Kidney epithelial cell (primary cell): ENCODE results near the gene AP1M2. TPM values are rescaled to one million over a fixed set of nuclear protein-coding genes. Genes with fewer than 3 reads are reported as not detected.

ENCODE experiments used
- DNase-seq: peaks from one replicate; pipeline ENCODE4 v3.0.0-alpha.2; 2010; ENCODE audit warnings: low read depth
- H3K27me3 ChIP-seq: 2 replicates; pipeline ENCODE4 v1.6.0; 2011; ENCODE audit warnings: low read length; ENCODE audit not compliant: control insufficient read depth, insufficient read depth
- H3K36me3 ChIP-seq: 2 replicates; pipeline ENCODE4 v1.5.1; 2011; ENCODE audit warnings: low read length; ENCODE audit not compliant: control insufficient read depth, insufficient read depth
- H3K4me3 ChIP-seq: 2 replicates; pipeline ENCODE4 v1.5.1; 2011; ENCODE audit warnings: low read depth, mild to moderate bottlenecking, control low read depth, low read length
- total RNA-seq: library from RNA; depleted of rRNA; stranded (reverse); fragments of >200 nt; gene quantifications from 2 replicates; pipeline ENCODE4 v1.2.3, GENCODE V29; 2015
- TF ChIP-seq, protein P1 (sequence below): IDR thresholded peaks from 2 replicates; pipeline ENCODE4 v1.5.1; 2011; ENCODE audit warnings: mild to moderate bottlenecking, moderate library complexity, low read length, control low read depth, inconsistent platforms; ENCODE audit not compliant: insufficient read depth, poor library complexity, severe bottlenecking

Gene AP1M2
- total RNA-seq, 1 donor from 2014 or later, result 73.7 TPM

DNA sequence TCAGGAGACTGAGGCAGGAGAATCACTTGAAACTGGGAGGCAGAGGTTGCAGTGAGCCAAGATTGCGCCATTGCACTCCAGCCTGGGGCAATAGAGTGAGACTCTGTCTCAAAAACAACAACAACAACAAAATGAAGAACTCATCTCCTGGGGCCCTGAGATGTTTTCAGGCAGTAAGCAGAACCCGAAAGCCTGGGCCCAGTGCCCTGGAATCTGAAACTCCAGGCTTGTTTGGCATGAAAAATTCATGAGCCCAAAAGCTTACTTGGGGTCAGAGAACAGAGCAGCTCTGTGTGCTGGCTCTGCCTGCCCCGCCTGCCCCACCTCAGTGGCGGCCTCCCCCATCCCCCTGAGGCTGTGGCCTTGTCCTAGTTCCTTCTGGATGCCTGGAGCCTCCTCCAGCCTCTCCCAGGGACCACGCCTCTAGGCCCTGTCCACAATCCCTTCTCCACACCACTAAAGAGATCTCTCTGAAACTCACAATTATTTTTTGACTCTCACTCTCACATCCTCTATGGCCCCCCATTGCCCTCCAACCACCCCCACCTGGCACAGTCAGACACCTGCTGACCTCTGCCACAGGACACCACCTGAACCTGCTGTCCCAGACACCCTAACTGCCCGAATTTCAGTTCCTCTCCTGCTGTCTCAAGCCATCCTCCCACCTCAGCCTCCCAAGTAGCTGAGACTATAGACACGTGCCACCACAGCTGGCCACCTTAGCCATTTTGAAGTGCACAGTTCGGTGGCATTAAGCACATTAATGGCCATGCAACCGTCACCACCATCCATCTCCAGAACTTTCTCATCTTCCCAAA is 6.9 kb upstream of the AP1M2 start:
- TF ChIP-seq, protein P1, sequence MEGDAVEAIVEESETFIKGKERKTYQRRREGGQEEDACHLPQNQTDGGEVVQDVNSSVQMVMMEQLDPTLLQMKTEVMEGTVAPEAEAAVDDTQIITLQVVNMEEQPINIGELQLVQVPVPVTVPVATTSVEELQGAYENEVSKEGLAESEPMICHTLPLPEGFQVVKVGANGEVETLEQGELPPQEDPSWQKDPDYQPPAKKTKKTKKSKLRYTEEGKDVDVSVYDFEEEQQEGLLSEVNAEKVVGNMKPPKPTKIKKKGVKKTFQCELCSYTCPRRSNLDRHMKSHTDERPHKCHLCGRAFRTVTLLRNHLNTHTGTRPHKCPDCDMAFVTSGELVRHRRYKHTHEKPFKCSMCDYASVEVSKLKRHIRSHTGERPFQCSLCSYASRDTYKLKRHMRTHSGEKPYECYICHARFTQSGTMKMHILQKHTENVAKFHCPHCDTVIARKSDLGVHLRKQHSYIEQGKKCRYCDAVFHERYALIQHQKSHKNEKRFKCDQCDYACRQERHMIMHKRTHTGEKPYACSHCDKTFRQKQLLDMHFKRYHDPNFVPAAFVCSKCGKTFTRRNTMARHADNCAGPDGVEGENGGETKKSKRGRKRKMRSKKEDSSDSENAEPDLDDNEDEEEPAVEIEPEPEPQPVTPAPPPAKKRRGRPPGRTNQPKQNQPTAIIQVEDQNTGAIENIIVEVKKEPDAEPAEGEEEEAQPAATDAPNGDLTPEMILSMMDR, result no peak

DNA sequence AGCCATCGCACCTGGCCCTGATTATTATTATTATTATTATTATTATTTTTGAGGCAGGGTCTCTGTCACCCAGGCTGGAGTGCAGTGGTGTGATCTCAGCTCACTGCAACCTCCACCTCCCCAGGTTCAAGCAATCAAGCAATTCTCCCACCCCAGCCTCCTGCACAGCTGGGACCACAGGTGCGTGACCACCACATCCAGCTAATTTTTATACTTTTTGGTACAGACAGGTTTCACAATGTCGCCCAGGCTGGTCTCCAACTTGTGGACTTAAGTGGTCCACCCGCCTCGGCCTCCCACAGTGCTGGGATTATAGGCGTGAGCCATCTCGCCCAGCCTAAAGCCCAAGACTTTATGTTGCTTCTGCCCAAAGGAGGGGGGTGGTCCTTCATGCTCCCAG is 6.0 kb upstream of the AP1M2 start:
- no peaks in the 10 kb centered on the region for H3K36me3 ChIP-seq
- no peak overlapping the region for H3K4me3 ChIP-seq
- TF ChIP-seq, protein P1, result no peak
- no peaks in the 10 kb centered on the region for H3K27me3 ChIP-seq
- no peak for DNase-seq

More for the DNA sequence above, 6.9 kb upstream of the AP1M2 start:
- no peak overlapping the region for H3K4me3 ChIP-seq
- DNase-seq, result no peak
- H3K36me3 ChIP-seq, result no peaks in the 10 kb centered on the region
- H3K27me3 ChIP-seq, result no peaks in the 10 kb centered on the region

DNA sequence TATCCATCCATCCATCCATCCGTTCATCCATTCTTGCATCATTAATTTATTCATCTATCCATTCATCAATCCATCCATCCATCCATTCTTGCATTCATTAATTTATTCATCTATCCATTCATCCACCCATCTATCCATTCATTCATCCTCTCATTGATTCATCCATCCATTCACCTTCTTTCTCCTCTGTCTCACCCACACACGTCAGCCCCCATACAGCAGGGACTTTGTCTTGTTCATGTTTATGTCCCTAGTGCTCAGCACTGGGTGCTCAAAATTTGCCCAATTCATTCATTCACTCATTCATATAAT is 683 bp upstream of the AP1M2 start:
- Histone ChIP-seq H3K27me3 (peaks cover 13% of the 10 kb centered on the region), H3K4me3 (no peak overlapping the region), H3K36me3 (no peaks in the 10 kb centered on the region)
- DNase-seq, result no peak
- TF ChIP-seq, protein P1, result no peak

DNA sequence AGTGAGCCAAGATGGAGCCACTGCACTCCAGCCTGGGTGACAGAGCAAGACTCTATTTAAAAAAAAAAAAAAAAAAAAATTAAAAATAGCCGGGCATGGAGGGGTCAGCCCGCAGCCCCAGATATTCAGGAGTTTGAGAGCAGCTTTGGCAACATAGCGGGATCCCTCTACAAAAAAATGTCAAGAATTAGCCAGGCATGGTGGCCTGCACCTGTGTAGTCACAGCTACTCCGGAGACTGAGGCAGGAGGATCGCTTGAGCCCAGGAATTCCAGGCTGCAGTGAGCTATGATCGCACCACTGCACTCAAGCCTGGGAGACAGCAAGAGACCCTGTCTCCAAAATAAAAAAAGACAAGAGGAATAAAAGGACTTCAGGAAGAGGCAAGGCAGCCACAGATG is 716 bp downstream of the AP1M2 start:
- no peak overlapping the region for H3K4me3 ChIP-seq
- DNase-seq, result no peak
- no peaks in the 10 kb centered on the region for H3K36me3 ChIP-seq
- peaks cover 13% of the 10 kb centered on the region for H3K27me3 ChIP-seq
- TF ChIP-seq, protein P1, result no peak

DNA sequence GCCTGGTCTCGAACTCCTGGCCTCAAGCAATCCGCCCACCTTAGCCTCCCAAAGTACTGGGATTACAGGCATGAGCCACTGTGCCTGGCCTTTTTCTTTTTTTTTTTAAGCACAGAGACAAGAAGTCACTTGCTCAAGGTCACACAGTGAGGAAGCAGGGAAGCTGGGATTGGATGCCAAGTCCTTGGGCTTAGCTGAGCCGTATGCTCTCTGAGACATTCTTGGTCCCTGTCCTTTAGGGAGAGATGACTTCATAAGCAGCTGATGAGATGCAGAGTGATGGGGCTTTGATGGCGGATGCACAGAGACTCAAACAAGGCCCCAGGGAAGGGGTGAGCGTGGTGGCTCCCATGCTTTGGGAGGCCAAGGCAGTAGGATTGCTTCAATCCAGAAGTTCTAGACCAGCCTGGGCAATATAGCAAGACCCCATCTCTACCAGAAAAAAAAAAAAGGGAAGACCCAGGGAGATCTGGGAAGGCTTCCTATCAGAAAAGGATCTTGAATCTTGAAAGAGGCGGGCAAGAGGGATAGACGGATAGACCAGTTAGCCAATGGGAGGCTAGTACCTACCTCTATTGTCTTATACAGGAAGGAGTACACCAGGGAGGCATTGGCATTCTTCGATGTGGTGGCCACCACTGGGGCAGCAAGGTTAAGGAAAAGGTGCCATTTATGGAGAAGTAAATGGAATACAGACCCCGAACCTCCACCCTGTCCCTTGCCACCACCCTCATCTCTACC is 3.9 kb downstream of the AP1M2 start:
- no peaks in the 10 kb centered on the region for H3K36me3 ChIP-seq
- TF ChIP-seq, protein P1, result no peak
- H3K27me3 ChIP-seq, result peaks cover 13% of the 10 kb centered on the region
- no peak for DNase-seq
- H3K4me3 ChIP-seq, result no peak overlapping the region
